Measurements from ENCODE around the gene CRB2. TPM values are rescaled to one million over a fixed set of nuclear protein-coding genes. Genes with fewer than 3 reads are reported as not detected.
A peak's percentile ranks its signal among the peaks of the same experiment; 100 is the strongest.

CRB2 gene
- total and polyA plus RNA-seq, 4 experiments from 2014 or later, result not detected

DNA sequence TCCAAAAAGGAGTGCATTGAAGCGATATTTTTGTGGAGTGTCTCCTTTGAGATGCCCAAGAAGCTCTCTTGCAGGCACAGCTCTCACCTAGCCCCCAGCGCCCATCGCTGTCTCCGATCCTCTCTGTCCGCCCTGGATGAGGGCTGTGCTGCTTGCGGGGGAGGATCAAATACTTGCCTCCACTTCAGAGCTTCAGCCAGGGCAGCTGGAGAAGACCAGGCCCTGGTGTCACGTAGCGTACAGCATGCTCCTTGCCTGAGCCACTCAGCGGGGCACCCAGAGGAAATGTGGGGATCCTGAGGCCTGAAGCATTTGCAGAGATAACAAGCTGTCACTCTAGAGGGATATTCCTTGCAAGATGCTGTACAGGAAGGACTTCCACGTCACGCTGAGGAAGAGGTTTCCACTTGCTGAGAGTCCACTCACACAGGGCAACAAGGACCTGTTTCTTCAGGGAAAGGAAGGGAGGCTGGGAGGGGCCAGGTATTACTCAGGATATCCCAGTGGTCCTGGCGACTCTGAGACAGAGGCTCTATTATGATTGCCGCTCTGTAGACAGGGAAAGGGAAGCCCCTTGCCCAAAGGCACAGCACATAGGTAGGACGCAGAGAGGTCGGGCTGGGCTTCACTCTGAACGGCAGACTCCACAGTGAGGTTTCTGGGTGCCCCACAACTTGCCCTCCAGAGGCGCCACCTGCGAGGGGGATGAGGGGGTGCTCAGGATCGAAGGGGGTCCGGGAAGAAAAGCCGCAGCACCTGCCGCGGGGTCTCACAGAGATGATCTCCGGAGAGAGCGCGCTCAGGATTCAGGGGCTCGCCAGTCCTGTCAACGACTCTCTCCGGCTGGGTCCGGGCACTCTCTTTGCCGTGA is 64.0 kb downstream of the CRB2 start:
- Histone ChIP-seq H3K27ac (ENCODE audit: low read depth, low read length) (no peak overlapping the region), H3K4me3 (ENCODE audit: low read length in 2 of 2) (no peak overlapping the region), H3K36me3 (ENCODE audit: insufficient read depth, low read length) (no peaks in the 10 kb centered on the region), H3K9me3 (ENCODE audit: control insufficient read depth in 1 of 2, low read length in 2 of 2) (no peaks in the 10 kb centered on the region), H3K4me1 (ENCODE audit: insufficient read depth, low read length) (no peaks in the 10 kb centered on the region), H3K27me3 (ENCODE audit: insufficient read depth, low read length) (no peaks in the 10 kb centered on the region)
- H3K36me3 Mint-ChIP-seq, result peaks cover 27% of the 10 kb centered on the region in 2 donors
- H3K27ac Mint-ChIP-seq, result peak overlapping the region in 1 of 7 donors; percentile 60
- H3K27me3 Mint-ChIP-seq, result no peaks in the 10 kb centered on the region
- intact Hi-C loops (cut with micrococcal nuclease), result no loop called here
- CTCF ChIA-PET (ENCODE audit: partially characterized antibody), result no interaction called here
- H3K4me3 Mint-ChIP-seq, result no peak overlapping the region
- no peak for DNase-seq
- no peaks in the 10 kb centered on the region for H3K9me3 Mint-ChIP-seq
- POLR2A ChIA-PET (ENCODE audit: partially characterized antibody), result no interaction called here
- H3K4me1 Mint-ChIP-seq, result no peaks in the 10 kb centered on the region

DNA sequence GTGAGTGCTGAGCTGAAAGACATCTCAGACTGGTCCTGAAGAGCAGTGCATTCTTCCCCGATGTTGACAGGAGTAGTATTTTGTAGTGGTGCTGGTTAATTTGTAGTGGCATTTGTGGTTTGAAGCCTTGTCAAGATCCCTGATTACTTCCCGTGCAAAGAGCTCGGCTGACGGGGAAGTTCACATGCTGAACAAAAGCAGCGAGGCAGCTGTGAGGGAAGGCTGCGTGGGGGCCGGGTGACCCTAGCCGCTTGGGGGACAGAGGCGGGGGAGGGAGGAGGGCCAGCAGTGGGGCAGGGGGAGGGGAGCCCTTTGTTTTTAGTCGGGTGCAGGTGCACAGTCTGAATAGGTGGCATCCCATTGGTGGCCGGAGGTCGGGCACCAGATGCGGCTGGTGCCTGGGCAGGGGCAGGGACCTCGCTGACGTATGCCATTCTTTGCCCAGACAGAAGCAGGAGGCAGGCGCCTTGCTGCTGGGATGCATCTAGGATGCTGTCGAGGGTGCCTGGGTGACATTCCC is 64.7 kb downstream of the CRB2 start:
- H3K27ac Mint-ChIP-seq, result peak overlapping the region in 1 of 7 donors; percentile 60

DNA sequence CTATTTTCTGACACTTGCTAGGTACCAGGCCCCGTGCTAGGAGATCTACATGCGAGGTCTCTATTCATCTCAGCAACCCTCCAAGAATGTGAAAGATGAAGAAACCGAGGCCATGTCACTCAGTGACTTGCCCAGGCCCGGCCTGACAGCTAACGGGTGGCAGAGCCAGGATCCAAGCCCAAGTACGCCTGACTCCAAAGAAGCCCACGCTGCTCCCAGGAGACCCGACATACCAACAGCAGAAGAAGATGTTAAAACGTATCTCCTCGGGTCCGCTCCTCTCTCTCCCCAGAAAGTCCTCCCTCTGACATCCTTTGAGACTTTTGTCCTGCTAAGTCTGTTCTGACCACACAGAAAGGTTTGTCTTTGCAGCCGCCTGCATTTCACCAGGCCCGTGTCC is 65.2 kb downstream of the CRB2 start:
- no peak for DNase-seq

More for the DNA sequence above, 64.7 kb downstream of the CRB2 start:
- Mint-ChIP-seq H3K36me3 (peaks cover 27 to 30% of the 10 kb centered on the region in 2 donors), H3K9me3 (no peaks in the 10 kb centered on the region), H3K27me3 (no peaks in the 10 kb centered on the region), H3K4me1 (no peaks in the 10 kb centered on the region), H3K4me3 (no peak overlapping the region)
- no peaks in the 10 kb centered on the region for H3K9me3 ChIP-seq (ENCODE audit: control insufficient read depth in 1 of 2, low read length in 2 of 2)
- ChIA-PET POLR2A (ENCODE audit: partially characterized antibody) (no interaction called here), CTCF (ENCODE audit: partially characterized antibody) (no interaction called here)
- no peak for DNase-seq
- no peak overlapping the region for H3K4me3 ChIP-seq (ENCODE audit: low read length in 2 of 2)
- intact Hi-C loops (cut with micrococcal nuclease), result no loop called here
- no peaks in the 10 kb centered on the region for H3K4me1 ChIP-seq (ENCODE audit: insufficient read depth, low read length)
- H3K27me3 ChIP-seq (ENCODE audit: insufficient read depth, low read length), result no peaks in the 10 kb centered on the region
- no peaks in the 10 kb centered on the region for H3K36me3 ChIP-seq (ENCODE audit: insufficient read depth, low read length)
- H3K27ac ChIP-seq (ENCODE audit: low read depth, low read length), result no peak overlapping the region

DNA sequence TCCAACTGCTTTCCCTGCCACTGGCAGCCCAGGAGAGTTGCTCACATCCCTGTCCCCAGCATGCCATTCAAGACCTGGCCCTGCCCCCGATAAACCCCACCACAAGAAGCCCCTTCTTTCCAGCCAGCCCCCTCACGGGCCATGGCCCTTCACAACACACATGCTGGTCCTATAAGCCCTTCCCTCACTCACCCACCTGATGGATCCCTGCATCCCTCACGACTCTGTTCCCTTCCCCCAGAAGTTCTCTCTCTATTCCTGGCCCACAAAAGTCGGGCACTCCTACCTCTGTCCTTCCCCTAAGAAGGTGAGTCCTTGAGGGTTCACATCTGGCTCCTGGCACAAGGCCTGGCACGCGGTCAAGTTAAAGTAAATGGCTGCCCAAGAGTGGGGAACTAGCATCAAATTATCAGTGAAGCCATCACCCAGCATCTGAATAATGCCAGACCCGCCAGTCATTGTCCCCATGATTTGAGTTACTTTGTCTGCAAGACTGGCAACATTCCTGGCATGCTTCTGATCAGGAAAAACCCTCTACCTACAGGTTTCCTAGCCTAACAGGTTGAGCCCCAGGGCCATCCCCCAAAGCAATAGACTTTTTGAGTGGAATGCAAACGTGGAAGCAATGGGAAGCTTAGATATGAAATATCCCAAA is 65.9 kb downstream of the CRB2 start:
- Mint-ChIP-seq H3K36me3 (peaks cover 29 to 31% of the 10 kb centered on the region in 2 donors), H3K27me3 (no peaks in the 10 kb centered on the region), H3K4me3 (no peak overlapping the region), H3K9me3 (no peaks in the 10 kb centered on the region), H3K27ac (no peak overlapping the region), H3K4me1 (no peaks in the 10 kb centered on the region)
- Histone ChIP-seq H3K27ac (ENCODE audit: low read depth, low read length) (no peak overlapping the region), H3K36me3 (ENCODE audit: insufficient read depth, low read length) (no peaks in the 10 kb centered on the region), H3K27me3 (ENCODE audit: insufficient read depth, low read length) (no peaks in the 10 kb centered on the region), H3K9me3 (ENCODE audit: control insufficient read depth in 1 of 2, low read length in 2 of 2) (no peaks in the 10 kb centered on the region), H3K4me1 (ENCODE audit: insufficient read depth, low read length) (no peaks in the 10 kb centered on the region), H3K4me3 (ENCODE audit: low read length in 2 of 2) (no peak overlapping the region)
- CTCF ChIA-PET (ENCODE audit: partially characterized antibody), result no interaction called here
- no peak for DNase-seq
- intact Hi-C loops (cut with micrococcal nuclease), result no loop called here
- POLR2A ChIA-PET (ENCODE audit: partially characterized antibody), result no interaction called here

More for the DNA sequence above, 65.2 kb downstream of the CRB2 start:
- POLR2A ChIA-PET (ENCODE audit: partially characterized antibody), result no interaction called here
- CTCF ChIA-PET (ENCODE audit: partially characterized antibody), result no interaction called here
- no peaks in the 10 kb centered on the region for H3K4me1 ChIP-seq (ENCODE audit: insufficient read depth, low read length)
- Mint-ChIP-seq H3K4me1 (no peaks in the 10 kb centered on the region), H3K36me3 (peaks cover 31 to 33% of the 10 kb centered on the region in 2 donors), H3K4me3 (no peak overlapping the region), H3K27ac (peak overlapping the region in 1 of 7 donors; percentile 51), H3K27me3 (no peaks in the 10 kb centered on the region), H3K9me3 (no peaks in the 10 kb centered on the region)
- H3K4me3 ChIP-seq (ENCODE audit: low read length in 2 of 2), result no peak overlapping the region
- no peak overlapping the region for H3K27ac ChIP-seq (ENCODE audit: low read depth, low read length)
- H3K9me3 ChIP-seq (ENCODE audit: control insufficient read depth in 1 of 2, low read length in 2 of 2), result no peaks in the 10 kb centered on the region
- H3K36me3 ChIP-seq (ENCODE audit: insufficient read depth, low read length), result no peaks in the 10 kb centered on the region
- no peaks in the 10 kb centered on the region for H3K27me3 ChIP-seq (ENCODE audit: insufficient read depth, low read length)
- intact Hi-C loops (cut with micrococcal nuclease), result no loop called here

DNA sequence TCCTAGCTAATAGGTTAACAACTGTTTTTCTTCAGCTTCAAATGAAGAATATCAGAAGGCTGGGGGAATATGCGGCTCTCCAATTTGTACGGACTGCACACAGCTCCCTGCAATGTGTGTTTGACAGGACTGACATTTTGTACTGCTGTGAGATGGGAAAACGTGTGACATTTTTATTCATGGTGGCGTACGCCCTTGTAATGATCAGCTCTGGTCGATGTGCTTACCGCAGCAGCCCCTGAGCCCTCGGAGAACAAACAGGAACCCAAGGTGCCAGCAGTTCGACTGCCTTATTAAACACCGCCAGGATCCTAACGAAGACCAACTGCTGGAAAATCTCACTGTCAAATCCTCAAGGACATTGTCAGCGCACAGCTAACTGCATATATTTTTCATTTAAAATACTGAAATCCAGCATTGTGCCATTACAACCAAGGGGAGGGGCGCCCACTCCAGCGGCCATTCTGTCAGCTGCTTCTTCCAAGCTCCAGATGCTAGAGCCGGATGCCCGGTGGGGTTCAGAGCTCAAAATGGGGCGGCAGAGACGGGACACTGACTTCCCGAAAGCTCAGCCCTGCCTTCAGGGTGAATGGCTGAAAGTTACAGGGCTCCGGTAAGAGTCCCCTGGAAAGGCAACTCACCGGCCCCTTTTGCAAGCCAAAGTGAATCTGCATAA is 66.8 kb downstream of the CRB2 start:
- Histone ChIP-seq H3K4me3 (ENCODE audit: low read length in 2 of 2) (no peak overlapping the region), H3K9me3 (ENCODE audit: control insufficient read depth in 1 of 2, low read length in 2 of 2) (no peaks in the 10 kb centered on the region), H3K36me3 (ENCODE audit: insufficient read depth, low read length) (no peaks in the 10 kb centered on the region), H3K4me1 (ENCODE audit: insufficient read depth, low read length) (no peaks in the 10 kb centered on the region), H3K27ac (ENCODE audit: low read depth, low read length) (no peak overlapping the region), H3K27me3 (ENCODE audit: insufficient read depth, low read length) (no peaks in the 10 kb centered on the region)
- DNase-seq, result no peak
- Mint-ChIP-seq H3K4me1 (no peaks in the 10 kb centered on the region), H3K27me3 (no peaks in the 10 kb centered on the region), H3K9me3 (no peaks in the 10 kb centered on the region), H3K27ac (no peak overlapping the region), H3K4me3 (no peak overlapping the region), H3K36me3 (peaks cover 24 to 31% of the 10 kb centered on the region in 2 donors)
- intact Hi-C loops (cut with micrococcal nuclease), result no loop called here
- ChIA-PET POLR2A (ENCODE audit: partially characterized antibody) (no interaction called here), CTCF (ENCODE audit: partially characterized antibody) (no interaction called here)

DNA sequence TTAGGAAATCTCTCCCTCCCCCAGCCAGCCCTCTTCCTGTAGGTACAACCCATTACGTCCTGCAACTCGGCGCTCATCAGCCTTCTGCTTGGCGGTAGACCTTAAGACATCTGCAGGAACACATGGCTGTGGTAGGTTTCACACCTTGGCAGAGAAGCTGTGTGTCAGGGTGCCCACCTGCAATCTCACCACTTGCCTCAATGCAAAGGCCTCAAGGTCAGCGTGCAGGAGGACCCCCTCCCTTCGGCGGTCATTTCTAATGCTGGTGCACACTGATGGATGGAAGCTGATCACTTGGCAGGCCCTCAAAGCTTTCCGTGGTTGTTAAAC is 67.3 kb downstream of the CRB2 start:
- H3K9me3 Mint-ChIP-seq, result no peaks in the 10 kb centered on the region
- H3K27ac Mint-ChIP-seq, result no peak overlapping the region
- no peaks in the 10 kb centered on the region for H3K27me3 Mint-ChIP-seq
- ChIA-PET POLR2A (ENCODE audit: partially characterized antibody) (no interaction called here), CTCF (ENCODE audit: partially characterized antibody) (no interaction called here)
- intact Hi-C loops (cut with micrococcal nuclease), result no loop called here
- H3K4me1 ChIP-seq (ENCODE audit: insufficient read depth, low read length), result no peaks in the 10 kb centered on the region
- H3K36me3 Mint-ChIP-seq, result peaks cover 26 to 31% of the 10 kb centered on the region in 2 donors
- H3K9me3 ChIP-seq (ENCODE audit: control insufficient read depth in 1 of 2, low read length in 2 of 2), result no peaks in the 10 kb centered on the region
- H3K36me3 ChIP-seq (ENCODE audit: insufficient read depth, low read length), result no peaks in the 10 kb centered on the region
- no peak overlapping the region for H3K4me3 ChIP-seq (ENCODE audit: low read length in 2 of 2)
- no peak for DNase-seq
- no peaks in the 10 kb centered on the region for H3K4me1 Mint-ChIP-seq
- H3K27ac ChIP-seq (ENCODE audit: low read depth, low read length), result no peak overlapping the region
- H3K27me3 ChIP-seq (ENCODE audit: insufficient read depth, low read length), result no peaks in the 10 kb centered on the region
- H3K4me3 Mint-ChIP-seq, result no peak overlapping the region

DNA sequence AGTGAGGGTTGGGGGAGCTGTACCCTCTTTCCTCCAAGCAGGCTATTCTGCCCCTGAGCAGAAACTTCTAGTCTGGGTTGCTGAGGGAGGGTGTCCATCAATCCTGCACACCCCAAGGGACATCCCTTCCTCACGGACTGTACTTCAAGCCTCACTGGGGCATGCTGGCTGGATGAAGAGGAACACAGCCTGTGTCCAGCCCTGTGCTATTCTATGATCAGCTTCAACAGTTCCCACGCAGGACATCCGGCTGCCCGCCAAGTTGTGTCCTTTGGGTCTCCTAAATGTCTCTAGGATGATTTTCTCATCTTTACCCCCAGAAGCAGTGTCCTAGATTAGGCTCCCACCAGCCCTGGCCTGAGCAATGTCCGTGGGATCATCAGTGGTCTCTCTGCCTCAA is 68.1 kb downstream of the CRB2 start:
- ChIA-PET POLR2A (ENCODE audit: partially characterized antibody) (no interaction called here), CTCF (ENCODE audit: partially characterized antibody) (no interaction called here)
- Mint-ChIP-seq H3K4me3 (no peak overlapping the region), H3K36me3 (peaks cover 29 to 30% of the 10 kb centered on the region in 2 donors), H3K27me3 (no peaks in the 10 kb centered on the region), H3K4me1 (no peaks in the 10 kb centered on the region), H3K27ac (no peak overlapping the region), H3K9me3 (no peaks in the 10 kb centered on the region)
- DNase-seq, result no peak
- no peak overlapping the region for H3K4me3 ChIP-seq (ENCODE audit: low read length in 2 of 2)
- intact Hi-C loops (cut with micrococcal nuclease), result no loop called here
- H3K36me3 ChIP-seq (ENCODE audit: insufficient read depth, low read length), result no peaks in the 10 kb centered on the region
- H3K27me3 ChIP-seq (ENCODE audit: insufficient read depth, low read length), result no peaks in the 10 kb centered on the region
- H3K9me3 ChIP-seq (ENCODE audit: control insufficient read depth in 1 of 2, low read length in 2 of 2), result no peaks in the 10 kb centered on the region
- H3K27ac ChIP-seq (ENCODE audit: low read depth, low read length), result no peak overlapping the region
- no peaks in the 10 kb centered on the region for H3K4me1 ChIP-seq (ENCODE audit: insufficient read depth, low read length)

Measured in CD4-positive, alpha-beta memory T cell (primary cell).